ENCODE results near the gene PAIP1. TPM values are rescaled to one million over a fixed set of nuclear protein-coding genes. Genes with fewer than 3 reads are reported as not detected.

The PAIP1 gene, protein sequence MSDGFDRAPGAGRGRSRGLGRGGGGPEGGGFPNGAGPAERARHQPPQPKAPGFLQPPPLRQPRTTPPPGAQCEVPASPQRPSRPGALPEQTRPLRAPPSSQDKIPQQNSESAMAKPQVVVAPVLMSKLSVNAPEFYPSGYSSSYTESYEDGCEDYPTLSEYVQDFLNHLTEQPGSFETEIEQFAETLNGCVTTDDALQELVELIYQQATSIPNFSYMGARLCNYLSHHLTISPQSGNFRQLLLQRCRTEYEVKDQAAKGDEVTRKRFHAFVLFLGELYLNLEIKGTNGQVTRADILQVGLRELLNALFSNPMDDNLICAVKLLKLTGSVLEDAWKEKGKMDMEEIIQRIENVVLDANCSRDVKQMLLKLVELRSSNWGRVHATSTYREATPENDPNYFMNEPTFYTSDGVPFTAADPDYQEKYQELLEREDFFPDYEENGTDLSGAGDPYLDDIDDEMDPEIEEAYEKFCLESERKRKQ
- total RNA-seq (2022; extraction: Qiagen RNA extraction) = 95.7 to 121 TPM (median 116 TPM) in 5 replicates

DNA sequence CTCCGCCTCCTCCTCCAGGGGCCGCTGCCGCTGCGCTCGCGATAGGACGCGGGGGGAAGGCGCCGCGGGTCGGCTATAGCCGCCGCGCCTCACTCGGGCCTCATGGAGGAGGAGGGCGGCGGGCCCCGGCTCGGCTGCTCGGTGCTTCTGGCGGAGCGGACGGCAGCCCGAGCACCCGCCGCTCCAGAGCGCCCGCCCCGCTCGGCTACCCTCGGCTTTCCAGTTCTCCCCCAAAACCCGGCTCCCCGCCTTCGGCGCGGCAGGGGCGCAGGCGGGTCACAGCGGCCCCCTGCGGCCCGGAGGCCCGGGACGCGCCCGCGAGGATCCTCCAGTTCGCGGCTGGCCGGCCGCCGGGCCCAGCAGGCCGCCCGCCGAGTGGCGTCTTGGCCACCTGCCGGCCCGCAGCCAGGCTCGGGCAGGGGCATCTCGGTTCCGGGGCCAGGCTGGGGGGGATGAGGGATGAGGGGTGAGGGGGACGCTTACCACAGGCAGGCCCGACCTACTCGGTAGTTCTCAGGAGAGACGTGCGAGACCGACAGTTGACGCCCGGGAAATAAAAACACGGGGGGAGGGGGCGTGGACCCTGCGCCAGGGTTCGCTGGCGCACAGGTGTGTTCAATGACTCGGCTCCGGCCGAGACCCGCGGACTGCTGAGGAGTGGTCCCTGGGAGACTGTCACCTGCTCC lies at the start of gene PAIP1:
TSS of gene PAIP1 (minus strand) at position 221 of the 686 bp plus-strand sequence. CDS start 231 bp downstream, outside the sequence.

GRCh38 chr5:43602461-43603343 lies 45.8 kb upstream of the PAIP1 start, which contains the start of gene NNT:
Gene NNT, plus strand, starts transcription at chr5:43603180. Its CDS starts 6,016 bp downstream, at chr5:43609196.

GRCh38 chr5:43514816-43515677 lies 41.8 kb downstream of the PAIP1 start, which contains the start of gene C5orf34:
Gene C5orf34, minus strand, starts transcription at chr5:43515148. Its CDS starts 5,809 bp downstream, at chr5:43509339.

DNA sequence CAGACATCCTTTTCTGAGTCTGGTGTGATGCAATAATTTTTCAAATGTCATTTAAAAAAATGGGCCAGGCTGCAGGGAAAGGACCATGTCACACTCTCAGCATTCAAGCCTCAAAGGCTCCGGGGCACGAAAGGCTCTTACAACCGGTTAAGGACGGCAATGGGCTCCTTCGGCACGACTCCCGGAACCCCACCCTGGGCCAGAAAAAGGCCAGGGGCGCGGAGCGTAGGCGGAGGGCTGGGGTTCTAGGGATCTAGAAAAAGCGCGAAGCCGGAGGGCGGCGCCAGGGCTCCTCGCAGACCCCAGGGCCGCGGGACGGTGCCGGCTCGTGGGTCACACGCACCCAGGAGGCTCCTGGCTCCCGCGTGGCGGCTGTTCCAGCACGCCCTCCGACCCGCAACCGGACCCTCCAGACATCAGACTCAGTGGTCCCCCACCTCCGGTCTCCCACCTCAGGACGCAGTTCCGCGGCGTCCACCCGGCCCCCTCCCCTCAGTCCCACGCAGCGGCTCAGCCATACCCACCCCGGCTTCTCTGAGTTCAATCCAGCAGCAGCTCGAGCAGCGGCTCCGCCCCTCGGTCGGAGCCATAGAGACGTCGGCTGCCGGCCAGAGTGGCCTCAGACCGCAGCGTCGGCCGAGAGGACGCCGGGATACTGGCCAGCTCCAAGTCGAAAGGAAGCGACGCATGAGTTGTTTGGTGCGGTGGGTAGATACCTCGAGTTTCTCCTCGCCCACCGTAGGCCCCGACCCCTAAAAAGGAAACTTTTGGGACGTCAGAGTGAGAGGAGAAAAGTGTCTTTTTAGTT lies 73.4 kb downstream of the PAIP1 start, which contains the start of gene TMEM267:
TSS of gene TMEM267 (minus strand) at position 568 of the 808 bp plus-strand sequence. CDS start 29,896 bp downstream, outside the sequence.

Other genes with a start within 250 kb of the PAIP1 start
- 50.8 to 68.9 TPM (median 57.8 TPM) in 5 replicates for gene HMGCS1, start 243.7 kb downstream of the PAIP1 start, total RNA-seq (2022; extraction: Qiagen RNA extraction)
- 0.08 to 0.16 TPM (median 0.10 TPM) in 5 replicates for gene CCL28, start 144.7 kb downstream of the PAIP1 start, total RNA-seq (2022; extraction: Qiagen RNA extraction)
- 15.8 to 21.1 TPM (median 19.4 TPM) in 5 replicates for gene TMEM267, start 73.2 kb downstream of the PAIP1 start, total RNA-seq (2022; extraction: Qiagen RNA extraction)
- gene C5orf34, start 41.9 kb downstream of the PAIP1 start, total RNA-seq (2022; extraction: Qiagen RNA extraction) = 3.6 to 5.2 TPM (median 4.4 TPM) in 5 replicates
- gene NNT, start 46.1 kb upstream of the PAIP1 start, total RNA-seq (2022; extraction: Qiagen RNA extraction) = 10.7 to 15.2 TPM (median 13.2 TPM) in 5 replicates